Panc1 (cell line): Measurements from ENCODE around the gene SDSL. TPM values are rescaled to one million over a fixed set of nuclear protein-coding genes. Genes with fewer than 3 reads are reported as not detected.

Experiments
- ATAC-seq: fragments of 200-7000 bp; cut with Tn5 transposase; 2 replicates; pipeline ENCODE4 v1.9.1; 2020; ENCODE audit warnings: mild to moderate bottlenecking, moderate library complexity
- BruUV-seq: library from RNA; stranded (reverse); fragments of 400-500 nt; replicated peaks from 2 replicates; lab custom pipeline; 2021; lab: Mats Ljungman, UMichigan
- CTCF ChIA-PET: fragments of 300-600 bp; sonication (Branson Sonifier 250); formaldehyde crosslinking; loops from one replicate; lab custom pipeline; 2022; ENCODE audit warnings: antibody characterized with exemption; lab: Charles Lee
- POLR2A ChIA-PET: fragments of 300-600 bp; sonication (Branson Sonifier 250); formaldehyde crosslinking; loops from one replicate; lab custom pipeline; 2022; ENCODE audit warnings: antibody characterized with exemption; lab: Charles Lee
- DNase-seq: peaks from one replicate; pipeline ENCODE4 v3.0.0-alpha.2; 2010; ENCODE audit warnings: low read depth, low spot score
- H3K27ac ChIP-seq: 2 replicates; pipeline ENCODE4 v1.5.1; 2011; ENCODE audit warnings: mild to moderate bottlenecking, low read length, inconsistent platforms
- H3K27me3 ChIP-seq: fragments of 200-500 bp; sonication (Bioruptor generic); 2 replicates; pipeline ENCODE4 v1.6.0; 2014; ENCODE audit warnings: low read length, inconsistent platforms; ENCODE audit not compliant: control insufficient read depth, insufficient read depth
- H3K36me3 ChIP-seq: fragments of 200-500 bp; sonication (Bioruptor generic); 2 replicates; pipeline ENCODE4 v1.5.1; 2014; ENCODE audit warnings: inconsistent platforms, mild to moderate bottlenecking, low read length, moderate library complexity; ENCODE audit not compliant: control insufficient read depth, insufficient read depth
- H3K4me1 ChIP-seq: 2 replicates; pipeline ENCODE4 v1.5.1; 2011; ENCODE audit warnings: inconsistent platforms, mild to moderate bottlenecking, low read length, moderate library complexity; ENCODE audit not compliant: control insufficient read depth, insufficient read depth
- H3K4me3 ChIP-seq, 2 experiments: 2 replicates each; pipeline ENCODE4 v1.5.1; 2011 to 2012; ENCODE audit warnings: low read depth in 2 of 2, low read length in 2 of 2, mild to moderate bottlenecking in 2 of 2, inconsistent platforms in 1 of 2, moderate library complexity in 1 of 2
- H3K9me3 ChIP-seq: fragments of 200-500 bp; sonication (Bioruptor generic); 2 replicates; pipeline ENCODE4 v1.5.1; 2014; ENCODE audit warnings: low read depth, mild to moderate bottlenecking, inconsistent platforms, low read length, moderate library complexity; ENCODE audit not compliant: control insufficient read depth, insufficient read depth
- POLR2AphosphoS5 ChIP-seq: IDR thresholded peaks from 2 replicates; pipeline ENCODE4 v1.6.1; 2012; ENCODE audit warnings: mild to moderate bottlenecking, low read depth, low read length, moderate library complexity
- SIN3A ChIP-seq: IDR thresholded peaks from 2 replicates; pipeline ENCODE4 v1.6.1; 2012; ENCODE audit warnings: low read depth, mild to moderate bottlenecking, low read length, moderate library complexity, borderline replicate concordance; ENCODE audit not compliant: insufficient read depth
- TCF7L2 ChIP-seq: IDR thresholded peaks from 2 replicates; pipeline ENCODE4 v1.6.1; 2011; ENCODE audit warnings: mild to moderate bottlenecking, low read depth, low read length, inconsistent platforms
- in situ Hi-C: cut with HindIII; loops from 2 replicates; pipeline ENCODE4 v1.10.0; 2016; ENCODE audit warnings: low sequenced_read_pairs, low pct_unique_long_range_greater_than_20kb
- intact Hi-C: fragments of 100-400 bp; cut with micrococcal nuclease; formaldehyde crosslinking; loops from one replicate; pipeline ENCODE4 v1.10.0; 2022; ENCODE audit not compliant: unreplicated experiment
- total RNA-seq: library from RNA; stranded (reverse); gene quantifications from one replicate; pipeline ENCODE4 v1.2.1, GENCODE V29; 2021; ENCODE audit not compliant: unreplicated experiment
- TF ChIP-seq, protein P1 (sequence below), 2 experiments: IDR thresholded peaks; 2 replicates each; pipeline ENCODE4 v1.6.1; 2011 to 2012; ENCODE audit warnings: low read depth in 2 of 2, control low read depth in 1 of 2, low read length in 1 of 2, mild to moderate bottlenecking in 1 of 2, moderate library complexity in 1 of 2; ENCODE audit not compliant: insufficient read depth in 1 of 2
- TF ChIP-seq, protein P2 (sequence below): fragments of 450-650 bp; IDR thresholded peaks from 2 replicates; pipeline ENCODE4 v1.5.1; 2017; ENCODE audit warnings: mild to moderate bottlenecking

Gene SDSL
- total RNA-seq, 1 experiment from 2014 or later = 5.8 TPM

DNA sequence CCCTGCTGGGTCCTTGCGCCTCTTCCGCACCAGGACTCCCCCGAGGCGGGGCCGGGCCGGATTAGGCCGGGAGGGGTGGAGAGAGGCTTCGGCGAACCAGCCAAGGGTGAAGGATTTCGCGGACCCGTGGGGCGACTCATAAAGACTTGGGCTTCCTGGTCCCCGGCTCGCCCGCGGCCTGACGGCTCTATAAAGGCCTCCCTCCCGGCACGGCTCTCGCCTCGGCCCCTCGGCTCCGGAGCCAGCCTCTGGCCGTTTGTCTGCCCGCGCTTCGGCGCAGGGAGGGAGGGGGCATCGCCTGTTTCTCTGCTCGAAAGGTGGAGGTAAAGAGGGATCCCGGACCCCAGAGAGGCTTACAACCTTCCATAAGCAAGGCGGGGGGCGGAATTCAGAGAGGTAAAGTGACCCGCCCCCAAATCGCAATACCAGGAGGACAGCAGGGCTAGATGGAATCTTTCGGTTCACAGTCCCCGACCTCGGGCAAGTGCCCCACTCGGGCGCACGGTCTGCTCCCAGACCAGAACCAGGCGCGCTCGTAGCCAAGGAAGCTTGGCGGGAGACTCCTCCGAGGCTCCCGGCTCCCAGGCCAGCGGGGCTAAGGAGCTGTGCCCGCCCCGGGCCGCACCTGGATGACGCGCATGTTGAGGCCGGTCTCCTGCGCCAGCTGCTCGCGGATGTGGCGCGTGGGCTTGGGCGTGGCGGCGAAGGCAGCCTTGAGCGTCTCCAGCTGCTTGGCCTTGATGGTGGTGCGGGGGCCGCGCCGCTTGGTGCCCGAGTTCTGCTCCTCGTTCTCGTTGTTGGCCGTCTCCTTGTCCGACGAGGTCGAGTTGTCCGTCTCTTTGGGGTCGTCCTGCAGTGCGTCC, 45.6 kb downstream of the SDSL start:
- ATAC-seq (no peak; the same call in 1 of the 2 replicates), DNase-seq (no peak)
- Histone ChIP-seq H3K27me3 (peaks cover 58% of the 10 kb centered on the region), H3K27ac (no peak overlapping the region), H3K4me3 (no peak overlapping the region), H3K36me3 (no peaks in the 10 kb centered on the region), H3K9me3 (no peaks in the 10 kb centered on the region), H3K4me1 (peaks cover 14% of the 10 kb centered on the region)
- CTCF ChIA-PET = no interaction called here
- intact Hi-C loops (no loop called here), in situ Hi-C loops (no loop called here)
- TF ChIP-seq POLR2AphosphoS5 = no peak
- no peak for TF ChIP-seq SIN3A
- TF ChIP-seq TCF7L2 = no peak
- TF ChIP-seq, protein P1, sequence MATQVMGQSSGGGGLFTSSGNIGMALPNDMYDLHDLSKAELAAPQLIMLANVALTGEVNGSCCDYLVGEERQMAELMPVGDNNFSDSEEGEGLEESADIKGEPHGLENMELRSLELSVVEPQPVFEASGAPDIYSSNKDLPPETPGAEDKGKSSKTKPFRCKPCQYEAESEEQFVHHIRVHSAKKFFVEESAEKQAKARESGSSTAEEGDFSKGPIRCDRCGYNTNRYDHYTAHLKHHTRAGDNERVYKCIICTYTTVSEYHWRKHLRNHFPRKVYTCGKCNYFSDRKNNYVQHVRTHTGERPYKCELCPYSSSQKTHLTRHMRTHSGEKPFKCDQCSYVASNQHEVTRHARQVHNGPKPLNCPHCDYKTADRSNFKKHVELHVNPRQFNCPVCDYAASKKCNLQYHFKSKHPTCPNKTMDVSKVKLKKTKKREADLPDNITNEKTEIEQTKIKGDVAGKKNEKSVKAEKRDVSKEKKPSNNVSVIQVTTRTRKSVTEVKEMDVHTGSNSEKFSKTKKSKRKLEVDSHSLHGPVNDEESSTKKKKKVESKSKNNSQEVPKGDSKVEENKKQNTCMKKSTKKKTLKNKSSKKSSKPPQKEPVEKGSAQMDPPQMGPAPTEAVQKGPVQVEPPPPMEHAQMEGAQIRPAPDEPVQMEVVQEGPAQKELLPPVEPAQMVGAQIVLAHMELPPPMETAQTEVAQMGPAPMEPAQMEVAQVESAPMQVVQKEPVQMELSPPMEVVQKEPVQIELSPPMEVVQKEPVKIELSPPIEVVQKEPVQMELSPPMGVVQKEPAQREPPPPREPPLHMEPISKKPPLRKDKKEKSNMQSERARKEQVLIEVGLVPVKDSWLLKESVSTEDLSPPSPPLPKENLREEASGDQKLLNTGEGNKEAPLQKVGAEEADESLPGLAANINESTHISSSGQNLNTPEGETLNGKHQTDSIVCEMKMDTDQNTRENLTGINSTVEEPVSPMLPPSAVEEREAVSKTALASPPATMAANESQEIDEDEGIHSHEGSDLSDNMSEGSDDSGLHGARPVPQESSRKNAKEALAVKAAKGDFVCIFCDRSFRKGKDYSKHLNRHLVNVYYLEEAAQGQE (IDR thresholded peaks at IDR 0.05; ENCODE audit: insufficient read depth in 1 of 2, low read depth in 2 of 2, low read length in 1 of 2) = no peak
- TF ChIP-seq, protein P2, sequence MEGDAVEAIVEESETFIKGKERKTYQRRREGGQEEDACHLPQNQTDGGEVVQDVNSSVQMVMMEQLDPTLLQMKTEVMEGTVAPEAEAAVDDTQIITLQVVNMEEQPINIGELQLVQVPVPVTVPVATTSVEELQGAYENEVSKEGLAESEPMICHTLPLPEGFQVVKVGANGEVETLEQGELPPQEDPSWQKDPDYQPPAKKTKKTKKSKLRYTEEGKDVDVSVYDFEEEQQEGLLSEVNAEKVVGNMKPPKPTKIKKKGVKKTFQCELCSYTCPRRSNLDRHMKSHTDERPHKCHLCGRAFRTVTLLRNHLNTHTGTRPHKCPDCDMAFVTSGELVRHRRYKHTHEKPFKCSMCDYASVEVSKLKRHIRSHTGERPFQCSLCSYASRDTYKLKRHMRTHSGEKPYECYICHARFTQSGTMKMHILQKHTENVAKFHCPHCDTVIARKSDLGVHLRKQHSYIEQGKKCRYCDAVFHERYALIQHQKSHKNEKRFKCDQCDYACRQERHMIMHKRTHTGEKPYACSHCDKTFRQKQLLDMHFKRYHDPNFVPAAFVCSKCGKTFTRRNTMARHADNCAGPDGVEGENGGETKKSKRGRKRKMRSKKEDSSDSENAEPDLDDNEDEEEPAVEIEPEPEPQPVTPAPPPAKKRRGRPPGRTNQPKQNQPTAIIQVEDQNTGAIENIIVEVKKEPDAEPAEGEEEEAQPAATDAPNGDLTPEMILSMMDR = no peak
- no TSS peak for BruUV-seq
- POLR2A ChIA-PET = no interaction called here

DNA sequence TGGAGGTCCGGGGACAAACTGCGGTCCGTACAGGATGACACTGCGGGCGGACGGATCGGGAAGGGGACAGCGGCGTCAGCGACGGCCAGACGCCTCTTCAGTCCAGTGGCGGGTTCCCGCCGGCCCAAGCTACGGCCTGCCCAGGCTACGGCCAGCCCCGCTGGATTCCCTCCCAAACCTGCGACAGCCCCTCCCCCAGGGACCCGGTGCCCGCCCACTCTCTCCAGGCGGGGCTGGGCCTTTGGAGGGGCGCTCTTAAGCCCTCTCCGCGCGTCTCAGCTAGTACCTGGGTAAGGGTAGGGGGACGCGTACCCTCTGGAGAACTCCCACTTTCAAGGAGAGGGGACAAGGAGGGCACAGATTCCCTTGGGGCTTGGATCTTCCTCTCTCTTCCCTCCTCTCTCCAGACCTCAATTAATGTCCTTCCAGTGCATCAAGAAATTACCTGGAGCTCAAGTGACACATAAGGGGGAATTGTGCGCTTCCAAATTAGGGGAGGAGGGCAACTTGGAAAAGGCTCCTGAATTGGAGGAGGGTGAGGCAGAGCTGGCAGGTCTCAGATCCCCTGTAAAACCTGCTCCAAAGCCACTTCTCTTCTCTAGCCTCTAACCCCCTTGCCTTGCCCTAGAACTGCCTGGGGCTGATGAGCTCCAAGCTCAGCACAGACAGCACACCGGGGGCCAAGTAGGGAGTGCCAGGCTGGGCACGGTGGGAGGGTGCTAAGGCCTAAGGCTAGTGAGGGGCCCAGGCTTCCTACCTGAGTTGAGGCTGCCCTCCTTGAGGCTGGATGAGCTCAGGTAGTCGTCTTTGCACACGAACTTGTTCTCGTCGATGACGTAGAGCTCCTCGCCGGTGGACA, 46.4 kb downstream of the SDSL start:
- DNase-seq (no peak), ATAC-seq (no peak)
- no peak for TF ChIP-seq SIN3A
- Histone ChIP-seq H3K36me3 (no peaks in the 10 kb centered on the region), H3K27me3 (peaks cover 58% of the 10 kb centered on the region), H3K27ac (no peak overlapping the region), H3K4me1 (peaks cover 14% of the 10 kb centered on the region), H3K4me3 (no peak overlapping the region), H3K9me3 (no peaks in the 10 kb centered on the region)
- ChIA-PET POLR2A (no interaction called here), CTCF (no interaction called here)
- in situ Hi-C loops (no loop called here), intact Hi-C loops (no loop called here)
- BruUV-seq = no TSS peak
